B cell (primary cell): Measurements from ENCODE around the gene PCBP1.

Experiments
- CTCF ChIP-seq: fragments of 200-600 bp; IDR thresholded peaks from one replicate; pipeline ENCODE4 v1.8.0; 2022; ENCODE audit warnings: antibody characterized with exemption, mild to moderate bottlenecking
- EZH2 ChIP-seq: IDR thresholded peaks from 2 replicates; pipeline ENCODE4 v1.6.1; 2012; ENCODE audit warnings: borderline replicate concordance, low read depth, mild to moderate bottlenecking, moderate library complexity, low read length; ENCODE audit not compliant: insufficient read depth, poor library complexity, severe bottlenecking

GRCh38 chr2:70101174-70101573 lies 13.9 kb downstream of the PCBP1 start:
- TF ChIP-seq CTCF, result no peak
- no peak for TF ChIP-seq EZH2
